ENCODE results near the gene NRGN.
A peak's percentile ranks its signal among the peaks of the same experiment; 100 is the strongest.

- no peak for TF ChIP-seq IRF3 (IDR thresholded peaks at IDR 0.05)
- TF ChIP-seq POLR2A (IDR thresholded peaks at IDR 0.05; ENCODE audit: low read depth, low read length), result no peak
- TF ChIP-seq LARP7 (IDR thresholded peaks at IDR 0.05), result no peak
- TF ChIP-seq EP300 (IDR thresholded peaks at IDR 0.05; ENCODE audit: borderline replicate concordance in 1 of 2, control insufficient read depth in 1 of 2, low read depth in 2 of 2, low read length in 2 of 2), result no peak
- TF ChIP-seq CBX5 (IDR thresholded peaks at IDR 0.05; ENCODE audit: low read depth), result no peak
- no peak for TF ChIP-seq POLR2AphosphoS5 (IDR thresholded peaks at IDR 0.05; ENCODE audit: low read length)
- TF ChIP-seq, protein P1, sequence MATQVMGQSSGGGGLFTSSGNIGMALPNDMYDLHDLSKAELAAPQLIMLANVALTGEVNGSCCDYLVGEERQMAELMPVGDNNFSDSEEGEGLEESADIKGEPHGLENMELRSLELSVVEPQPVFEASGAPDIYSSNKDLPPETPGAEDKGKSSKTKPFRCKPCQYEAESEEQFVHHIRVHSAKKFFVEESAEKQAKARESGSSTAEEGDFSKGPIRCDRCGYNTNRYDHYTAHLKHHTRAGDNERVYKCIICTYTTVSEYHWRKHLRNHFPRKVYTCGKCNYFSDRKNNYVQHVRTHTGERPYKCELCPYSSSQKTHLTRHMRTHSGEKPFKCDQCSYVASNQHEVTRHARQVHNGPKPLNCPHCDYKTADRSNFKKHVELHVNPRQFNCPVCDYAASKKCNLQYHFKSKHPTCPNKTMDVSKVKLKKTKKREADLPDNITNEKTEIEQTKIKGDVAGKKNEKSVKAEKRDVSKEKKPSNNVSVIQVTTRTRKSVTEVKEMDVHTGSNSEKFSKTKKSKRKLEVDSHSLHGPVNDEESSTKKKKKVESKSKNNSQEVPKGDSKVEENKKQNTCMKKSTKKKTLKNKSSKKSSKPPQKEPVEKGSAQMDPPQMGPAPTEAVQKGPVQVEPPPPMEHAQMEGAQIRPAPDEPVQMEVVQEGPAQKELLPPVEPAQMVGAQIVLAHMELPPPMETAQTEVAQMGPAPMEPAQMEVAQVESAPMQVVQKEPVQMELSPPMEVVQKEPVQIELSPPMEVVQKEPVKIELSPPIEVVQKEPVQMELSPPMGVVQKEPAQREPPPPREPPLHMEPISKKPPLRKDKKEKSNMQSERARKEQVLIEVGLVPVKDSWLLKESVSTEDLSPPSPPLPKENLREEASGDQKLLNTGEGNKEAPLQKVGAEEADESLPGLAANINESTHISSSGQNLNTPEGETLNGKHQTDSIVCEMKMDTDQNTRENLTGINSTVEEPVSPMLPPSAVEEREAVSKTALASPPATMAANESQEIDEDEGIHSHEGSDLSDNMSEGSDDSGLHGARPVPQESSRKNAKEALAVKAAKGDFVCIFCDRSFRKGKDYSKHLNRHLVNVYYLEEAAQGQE (IDR thresholded peaks at IDR 0.05; ENCODE audit: low read depth, low read length), result no peak
- TF ChIP-seq, protein P2, sequence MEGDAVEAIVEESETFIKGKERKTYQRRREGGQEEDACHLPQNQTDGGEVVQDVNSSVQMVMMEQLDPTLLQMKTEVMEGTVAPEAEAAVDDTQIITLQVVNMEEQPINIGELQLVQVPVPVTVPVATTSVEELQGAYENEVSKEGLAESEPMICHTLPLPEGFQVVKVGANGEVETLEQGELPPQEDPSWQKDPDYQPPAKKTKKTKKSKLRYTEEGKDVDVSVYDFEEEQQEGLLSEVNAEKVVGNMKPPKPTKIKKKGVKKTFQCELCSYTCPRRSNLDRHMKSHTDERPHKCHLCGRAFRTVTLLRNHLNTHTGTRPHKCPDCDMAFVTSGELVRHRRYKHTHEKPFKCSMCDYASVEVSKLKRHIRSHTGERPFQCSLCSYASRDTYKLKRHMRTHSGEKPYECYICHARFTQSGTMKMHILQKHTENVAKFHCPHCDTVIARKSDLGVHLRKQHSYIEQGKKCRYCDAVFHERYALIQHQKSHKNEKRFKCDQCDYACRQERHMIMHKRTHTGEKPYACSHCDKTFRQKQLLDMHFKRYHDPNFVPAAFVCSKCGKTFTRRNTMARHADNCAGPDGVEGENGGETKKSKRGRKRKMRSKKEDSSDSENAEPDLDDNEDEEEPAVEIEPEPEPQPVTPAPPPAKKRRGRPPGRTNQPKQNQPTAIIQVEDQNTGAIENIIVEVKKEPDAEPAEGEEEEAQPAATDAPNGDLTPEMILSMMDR (IDR thresholded peaks at IDR 0.05 in 2 of 3, conservative IDR thresholded peaks at IDR 0.05 in 1 of 3; ENCODE audit: control insufficient read depth in 2 of 3, extremely low read depth in 1 of 3, insufficient read depth in 1 of 3, low read depth in 3 of 3, low read length in 3 of 3), result 0 out of 6 replicates have a peak, but pooled peaks of 2 of the 3 experiments have one; percentile 4 to 11
- TF ChIP-seq SUPT20H (IDR thresholded peaks at IDR 0.05; ENCODE audit: borderline replicate concordance, control insufficient read depth, low read depth, low read length), result no peak
- TF ChIP-seq, protein P3, sequence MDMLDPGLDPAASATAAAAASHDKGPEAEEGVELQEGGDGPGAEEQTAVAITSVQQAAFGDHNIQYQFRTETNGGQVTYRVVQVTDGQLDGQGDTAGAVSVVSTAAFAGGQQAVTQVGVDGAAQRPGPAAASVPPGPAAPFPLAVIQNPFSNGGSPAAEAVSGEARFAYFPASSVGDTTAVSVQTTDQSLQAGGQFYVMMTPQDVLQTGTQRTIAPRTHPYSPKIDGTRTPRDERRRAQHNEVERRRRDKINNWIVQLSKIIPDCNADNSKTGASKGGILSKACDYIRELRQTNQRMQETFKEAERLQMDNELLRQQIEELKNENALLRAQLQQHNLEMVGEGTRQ (IDR thresholded peaks at IDR 0.05; ENCODE audit: borderline replicate concordance, low read depth, low read length), result no peak
- TF ChIP-seq BMI1 (IDR thresholded peaks at IDR 0.05; ENCODE audit: borderline replicate concordance), result no peak
Observed at GRCh38 chr11:124761301-124762104, 21.8 kb downstream of the NRGN start.

Measured in GM12878 (cell line).